Activated CD8-positive, alpha-beta T cell treated with anti-CD3 and anti-CD28 coated beads, Interleukin-2, amount 10 ng/mL, durations not matched to agents 7 days and 5 days (primary cell): Measurements from ENCODE around the gene FANCL. TPM values are rescaled to one million over a fixed set of nuclear protein-coding genes. Genes with fewer than 3 reads are reported as not detected.
"Not testable (repeated sequence)": the region's sequence is repeated elsewhere in the genome, so short reads cannot be mapped to it uniquely, and the experiment has no call there.

Experiments
- ATAC-seq: fragments of 150-1000 bp; cut with Tn5 transposase; one replicate; pipeline ENCODE4 v1.10.0; 2021; ENCODE audit warnings: moderate library complexity
- CTCF ChIA-PET: fragments of 350-600 bp; sonication (Branson Sonifier 250); formaldehyde crosslinking; loops from one replicate; lab custom pipeline; 2021; ENCODE audit warnings: antibody characterized with exemption; lab: Charles Lee
- POLR2A ChIA-PET: fragments of 350-600 bp; sonication (Branson Sonifier 250); formaldehyde crosslinking; loops from one replicate; lab custom pipeline; 2021; ENCODE audit warnings: antibody characterized with exemption; lab: Charles Lee
- DNase-seq: peaks from one replicate; pipeline ENCODE4 v3.0.0-alpha.2; 2020
- H3K27ac Mint-ChIP-seq: one replicate; pipeline ENCODE4 v1.8.0; 2021; ENCODE audit warnings: mild to moderate bottlenecking, mixed read lengths
- H3K27me3 Mint-ChIP-seq: one replicate; pipeline ENCODE4 v1.8.0; 2021; ENCODE audit warnings: low read depth, mixed read lengths
- H3K36me3 Mint-ChIP-seq: one replicate; pipeline ENCODE4 v1.8.0; 2021; ENCODE audit warnings: low read depth, mixed read lengths
- H3K4me1 Mint-ChIP-seq: one replicate; pipeline ENCODE4 v1.8.0; 2021; ENCODE audit warnings: low read depth, mixed read lengths
- H3K4me3 Mint-ChIP-seq: one replicate; pipeline ENCODE4 v1.8.0; 2021; ENCODE audit warnings: mild to moderate bottlenecking, mixed read lengths
- H3K9me3 Mint-ChIP-seq: one replicate; pipeline ENCODE4 v1.8.0; 2022; ENCODE audit warnings: mixed read lengths; ENCODE audit not compliant: insufficient read depth
- total RNA-seq, 2 experiments: library from RNA; stranded (reverse); gene quantifications; one replicate each; pipeline ENCODE4 v1.2.3, GENCODE V29; 2021

Gene FANCL
- total RNA-seq, 2 experiments from 2014 or later: 16.6 to 19.2 TPM

- Mint-ChIP-seq H3K4me1 (no peaks in the 10 kb centered on the region), H3K4me3 (no peak overlapping the region), H3K9me3 (no peaks in the 10 kb centered on the region), H3K36me3 (peaks cover 4% of the 10 kb centered on the region), H3K27ac (no peak overlapping the region), H3K27me3 (no peaks in the 10 kb centered on the region)
- POLR2A ChIA-PET: no interaction called here
- no peak for ATAC-seq
- no peak for DNase-seq
- CTCF ChIA-PET: no interaction called here
Measured at GRCh38 chr2:58204195-58204959, 36.7 kb downstream of the FANCL start.

DNA sequence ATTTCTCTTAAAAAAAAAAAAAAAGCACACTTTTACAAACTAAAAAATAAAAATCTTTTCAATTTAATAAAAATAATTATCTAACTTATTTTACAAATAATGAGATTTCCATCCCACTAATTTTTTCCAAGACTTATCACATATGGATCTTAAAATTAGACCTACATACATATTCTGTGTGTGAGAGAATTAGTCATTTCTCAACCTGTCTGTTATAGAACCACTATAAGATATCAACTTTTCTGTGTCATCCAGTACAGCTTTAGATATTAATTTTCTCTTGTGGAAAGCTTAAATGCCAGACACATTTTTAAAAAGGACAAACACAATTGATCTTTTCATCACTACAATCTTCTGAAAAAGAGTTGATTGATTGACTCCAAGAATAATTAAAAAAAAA is 38.1 kb downstream of the FANCL start:
- ChIA-PET POLR2A (no interaction called here), CTCF (no interaction called here)
- Mint-ChIP-seq H3K27me3 (no peaks in the 10 kb centered on the region), H3K36me3 (peaks cover 4% of the 10 kb centered on the region), H3K9me3 (no peaks in the 10 kb centered on the region), H3K27ac (no peak overlapping the region), H3K4me1 (no peaks in the 10 kb centered on the region), H3K4me3 (no peak overlapping the region)
- no peak for ATAC-seq
- no peak for DNase-seq

GRCh38 chr2:58202404-58202803 is 38.7 kb downstream of the FANCL start:
- DNase-seq (no peak), ATAC-seq (no peak)
- H3K27me3 Mint-ChIP-seq: no peaks in the 10 kb centered on the region
- H3K9me3 Mint-ChIP-seq: no peaks in the 10 kb centered on the region
- H3K4me1 Mint-ChIP-seq: no peaks in the 10 kb centered on the region
- H3K27ac Mint-ChIP-seq: no peak overlapping the region
- ChIA-PET CTCF (no interaction called here), POLR2A (no interaction called here)
- no peak overlapping the region for H3K4me3 Mint-ChIP-seq
- peaks cover 5% of the 10 kb centered on the region for H3K36me3 Mint-ChIP-seq

DNA sequence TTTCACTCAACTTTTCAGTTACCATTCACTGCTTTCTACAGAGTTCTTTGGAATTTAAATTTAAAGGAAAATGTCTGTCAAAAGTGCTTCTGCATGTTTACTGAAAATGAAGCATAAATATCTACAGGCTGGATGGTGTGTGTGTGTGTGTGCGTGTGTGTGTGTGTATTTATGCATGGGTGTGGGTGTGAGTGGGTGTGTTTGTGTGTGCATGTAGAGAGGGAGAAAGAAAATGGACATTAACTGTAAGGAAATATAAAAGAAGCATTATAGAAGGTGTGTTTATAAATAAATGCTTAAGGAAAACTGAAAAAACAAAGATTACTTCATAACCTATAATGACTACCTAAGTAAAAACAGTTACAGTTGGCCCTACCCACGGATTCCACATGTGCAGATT is 43.2 kb downstream of the FANCL start:
- Mint-ChIP-seq H3K27ac (no peak overlapping the region), H3K27me3 (no peaks in the 10 kb centered on the region), H3K4me3 (no peak overlapping the region), H3K4me1 (no peaks in the 10 kb centered on the region), H3K9me3 (no peaks in the 10 kb centered on the region), H3K36me3 (peaks cover 11% of the 10 kb centered on the region)
- ATAC-seq (no peak), DNase-seq (no peak)
- POLR2A ChIA-PET: no interaction called here
- CTCF ChIA-PET: no interaction called here

GRCh38 chr2:58195662-58196061 is 45.5 kb downstream of the FANCL start:
- Mint-ChIP-seq H3K4me1 (no peaks in the 10 kb centered on the region), H3K36me3 (peaks cover 10% of the 10 kb centered on the region), H3K27ac (no peak overlapping the region), H3K9me3 (no peaks in the 10 kb centered on the region), H3K27me3 (no peaks in the 10 kb centered on the region), H3K4me3 (no peak overlapping the region)
- DNase-seq (no peak), ATAC-seq (no peak)
- CTCF ChIA-PET: no interaction called here
- POLR2A ChIA-PET: no interaction called here

GRCh38 chr2:58194458-58194857 is 46.7 kb downstream of the FANCL start:
- ATAC-seq (no peak), DNase-seq (no peak)
- Mint-ChIP-seq H3K36me3 (peaks cover 10% of the 10 kb centered on the region), H3K4me1 (no peaks in the 10 kb centered on the region), H3K27me3 (no peaks in the 10 kb centered on the region), H3K9me3 (no peaks in the 10 kb centered on the region), H3K4me3 (no peak overlapping the region), H3K27ac (no peak overlapping the region)
- ChIA-PET POLR2A (no interaction called here), CTCF (no interaction called here)

DNA sequence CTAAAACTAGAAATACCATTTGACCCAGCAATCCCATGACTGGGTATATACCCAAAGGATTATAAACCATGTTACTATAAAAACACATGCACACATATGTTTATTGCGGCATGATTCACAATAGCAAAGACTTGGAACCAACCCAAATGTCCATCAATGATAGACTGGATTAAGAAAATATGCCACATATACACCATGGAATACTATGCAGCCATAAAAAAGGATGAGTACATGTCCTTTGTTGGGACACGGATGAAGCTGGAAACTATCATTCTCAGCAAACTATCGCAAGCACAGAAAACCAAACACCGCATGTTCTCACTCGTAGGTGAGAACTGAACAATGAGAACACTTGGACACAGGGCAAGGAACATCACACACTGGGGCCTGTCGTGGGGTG is 54.1 kb downstream of the FANCL start:
- H3K27me3 Mint-ChIP-seq, CTCF ChIA-PET, H3K9me3 Mint-ChIP-seq, POLR2A ChIA-PET, H3K4me3 Mint-ChIP-seq, DNase-seq, H3K27ac Mint-ChIP-seq, ATAC-seq, H3K4me1 Mint-ChIP-seq: not testable (repeated sequence)
- H3K36me3 Mint-ChIP-seq: peaks cover 16% of the 10 kb centered on the region

DNA sequence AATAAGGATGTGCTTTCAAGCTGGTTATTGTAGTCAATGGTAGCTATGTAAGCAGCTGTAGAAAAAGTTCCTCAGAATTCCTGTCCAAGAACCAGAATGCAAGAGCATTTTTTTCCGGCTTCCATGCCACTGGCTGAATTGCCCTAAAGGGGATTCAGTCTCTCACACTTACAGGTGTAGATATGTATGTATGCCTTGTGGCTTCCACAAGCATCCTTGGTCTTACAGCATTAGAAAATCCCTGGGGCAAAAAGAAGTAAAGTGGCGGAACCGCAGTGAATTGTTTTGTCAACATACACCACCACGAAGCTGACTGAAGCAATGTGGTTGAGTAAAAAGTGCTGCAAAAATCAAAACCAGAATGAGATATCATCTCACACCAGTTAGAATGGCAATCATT is 54.6 kb downstream of the FANCL start:
- Mint-ChIP-seq H3K9me3 (no peaks in the 10 kb centered on the region), H3K27me3 (no peaks in the 10 kb centered on the region), H3K27ac (no peak overlapping the region), H3K4me1 (no peaks in the 10 kb centered on the region), H3K4me3 (no peak overlapping the region), H3K36me3 (peaks cover 16% of the 10 kb centered on the region)
- CTCF ChIA-PET: no interaction called here
- no peak for ATAC-seq
- POLR2A ChIA-PET: no interaction called here
- no peak for DNase-seq

GRCh38 chr2:58182527-58182926 is 58.6 kb downstream of the FANCL start:
- Mint-ChIP-seq H3K4me3 (no peak overlapping the region), H3K27me3 (no peaks in the 10 kb centered on the region), H3K4me1 (no peaks in the 10 kb centered on the region), H3K27ac (no peak overlapping the region), H3K9me3 (no peaks in the 10 kb centered on the region), H3K36me3 (peaks cover 20% of the 10 kb centered on the region)
- DNase-seq (no peak), ATAC-seq (no peak)
- ChIA-PET CTCF (no interaction called here), POLR2A (no interaction called here)

DNA sequence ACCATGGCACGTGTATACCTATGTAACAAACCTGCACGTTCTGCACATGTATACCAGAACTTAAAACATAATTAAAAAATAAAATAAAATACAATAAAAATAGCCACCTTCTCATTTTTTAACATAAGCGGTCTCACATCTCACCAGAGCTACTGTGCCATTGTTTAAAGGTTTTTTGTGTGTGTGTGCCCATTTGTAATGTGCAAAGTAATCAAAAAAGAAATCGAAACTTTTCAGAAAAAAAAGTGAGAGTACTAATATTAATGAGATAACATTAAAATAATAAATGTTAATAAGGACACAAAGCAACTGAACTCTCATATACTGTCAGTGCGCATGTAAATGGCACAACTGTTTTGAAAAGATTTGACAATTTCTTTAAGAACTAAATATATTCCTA is 60.5 kb downstream of the FANCL start:
- no peak overlapping the region for H3K27ac Mint-ChIP-seq
- no peak for ATAC-seq
- H3K9me3 Mint-ChIP-seq: no peaks in the 10 kb centered on the region
- ChIA-PET CTCF (no interaction called here), POLR2A (no interaction called here)
- H3K4me1 Mint-ChIP-seq: no peaks in the 10 kb centered on the region
- DNase-seq: no peak
- peaks cover 14% of the 10 kb centered on the region for H3K36me3 Mint-ChIP-seq
- no peak overlapping the region for H3K4me3 Mint-ChIP-seq
- no peaks in the 10 kb centered on the region for H3K27me3 Mint-ChIP-seq

DNA sequence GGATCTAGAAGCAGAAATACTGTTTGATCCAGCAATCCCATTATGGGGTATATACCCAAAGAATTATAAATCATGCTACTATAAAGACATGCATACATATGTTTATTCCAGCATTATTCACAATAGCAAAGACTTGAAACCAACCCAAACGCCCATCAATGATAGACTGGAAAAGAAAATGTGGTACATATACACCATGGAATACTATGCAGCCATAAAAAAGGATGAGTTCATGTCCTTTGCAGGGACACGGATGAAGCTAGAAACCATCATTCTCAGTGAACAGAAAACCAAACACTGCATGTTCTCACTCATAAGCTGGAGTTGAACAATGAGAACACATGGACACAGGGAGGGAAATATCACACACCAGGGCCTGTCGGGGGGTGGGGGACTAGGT is 61.0 kb downstream of the FANCL start:
- CTCF ChIA-PET, H3K27ac Mint-ChIP-seq, H3K4me3 Mint-ChIP-seq, DNase-seq, H3K27me3 Mint-ChIP-seq, H3K9me3 Mint-ChIP-seq, POLR2A ChIA-PET, ATAC-seq, H3K4me1 Mint-ChIP-seq: not testable (repeated sequence)
- H3K36me3 Mint-ChIP-seq: peaks cover 16% of the 10 kb centered on the region

DNA sequence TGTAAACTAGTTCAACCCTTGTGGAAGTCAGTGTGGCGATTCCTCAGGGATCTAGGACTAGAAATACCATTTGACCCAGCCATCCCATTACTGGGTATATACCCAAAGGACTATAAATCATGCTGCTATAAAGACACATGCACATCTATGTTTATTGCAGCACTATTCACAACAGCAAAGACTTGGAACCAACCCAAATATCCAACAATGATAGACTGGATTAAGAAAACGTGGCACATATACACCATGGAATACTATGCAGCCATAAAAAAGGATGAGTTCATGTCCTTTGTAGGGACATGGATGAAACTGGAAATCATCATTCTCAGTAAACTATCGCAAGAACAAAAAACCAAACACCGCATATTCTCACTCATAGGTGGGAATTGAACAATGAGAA is 63.9 kb downstream of the FANCL start:
- POLR2A ChIA-PET, H3K9me3 Mint-ChIP-seq: not testable (repeated sequence)

DNA sequence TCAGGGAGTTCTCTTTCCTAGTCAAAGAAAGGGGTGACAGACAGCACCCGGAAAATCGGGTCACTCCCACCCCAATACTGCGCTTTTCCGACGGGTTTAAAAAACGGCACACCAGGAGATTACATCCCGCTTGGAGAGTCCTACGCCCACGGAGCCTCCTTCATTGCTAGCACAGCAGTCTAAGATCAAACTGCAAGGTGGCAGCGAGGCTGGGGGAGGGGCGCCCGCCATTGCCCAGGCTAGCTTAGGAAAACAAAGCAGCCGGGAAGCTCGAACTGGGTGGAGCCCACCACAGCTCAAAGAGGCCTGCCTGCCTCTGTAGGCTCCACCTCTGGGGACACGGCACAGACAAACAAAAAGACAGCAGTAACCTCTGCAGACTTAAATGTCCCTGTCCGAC is 69.3 kb downstream of the FANCL start:
- peaks cover 45% of the 10 kb centered on the region for H3K36me3 Mint-ChIP-seq
- ATAC-seq, CTCF ChIA-PET: not testable (repeated sequence)

More for the DNA sequence above, 63.9 kb downstream of the FANCL start:
- DNase-seq, H3K4me1 Mint-ChIP-seq, ATAC-seq, H3K27me3 Mint-ChIP-seq, CTCF ChIA-PET, H3K4me3 Mint-ChIP-seq, H3K27ac Mint-ChIP-seq: not testable (repeated sequence)
- H3K36me3 Mint-ChIP-seq: peaks cover 34% of the 10 kb centered on the region

More for the DNA sequence above, 69.3 kb downstream of the FANCL start:
- H3K27ac Mint-ChIP-seq, POLR2A ChIA-PET, H3K4me1 Mint-ChIP-seq, DNase-seq, H3K9me3 Mint-ChIP-seq, H3K27me3 Mint-ChIP-seq, H3K4me3 Mint-ChIP-seq: not testable (repeated sequence)
